HG03521 (cell line): Measurements from ENCODE around the gene ASTN2.
A peak's percentile ranks its signal among the peaks of the same experiment; 100 is the strongest.

Experiments
- ATAC-seq: cut with Tn5 transposase; IDR thresholded peaks from one replicate; pipeline ENCODE4 v1.9.1; 2021; ENCODE audit warnings: mild to moderate bottlenecking, moderate library complexity; ENCODE audit not compliant: unreplicated experiment

ASTN2 gene

GRCh38 chr9:116501871-116502270, 913.0 kb downstream of the ASTN2 start:
- no peak for ATAC-seq

GRCh38 chr9:116499986-116500871, 914.6 kb downstream of the ASTN2 start:
- no peak for ATAC-seq

GRCh38 chr9:116499434-116499833, 915.4 kb downstream of the ASTN2 start:
- no peak for ATAC-seq

- ATAC-seq: no peak
Observed at GRCh38 chr9:116497095-116497890, 917.6 kb downstream of the ASTN2 start.

GRCh38 chr9:116496167-116496566, 918.7 kb downstream of the ASTN2 start:
- no peak for ATAC-seq

GRCh38 chr9:116495725-116496124, 919.1 kb downstream of the ASTN2 start:
- no peak for ATAC-seq

GRCh38 chr9:116494815-116495634, 919.8 kb downstream of the ASTN2 start:
- ATAC-seq: peak; percentile 54

GRCh38 chr9:116493183-116493860, 921.5 kb downstream of the ASTN2 start:
- ATAC-seq: no peak

GRCh38 chr9:116491659-116492058, 923.2 kb downstream of the ASTN2 start:
- no peak for ATAC-seq

- ATAC-seq: no peak
Observed at GRCh38 chr9:116491219-116491618, 923.6 kb downstream of the ASTN2 start.

- no peak for ATAC-seq
Observed at GRCh38 chr9:116490321-116490720, 924.5 kb downstream of the ASTN2 start.

GRCh38 chr9:116488373-116488772, 926.5 kb downstream of the ASTN2 start:
- no peak for ATAC-seq

GRCh38 chr9:116484492-116485061, 930.3 kb downstream of the ASTN2 start:
- ATAC-seq: no peak

- ATAC-seq: no peak
Observed at GRCh38 chr9:116483622-116484491, 931.0 kb downstream of the ASTN2 start.

GRCh38 chr9:116482740-116483139, 932.1 kb downstream of the ASTN2 start:
- ATAC-seq: no peak

- no peak for ATAC-seq
Observed at GRCh38 chr9:116480700-116481099, 934.2 kb downstream of the ASTN2 start.

GRCh38 chr9:116479967-116480366, 934.9 kb downstream of the ASTN2 start:
- ATAC-seq: no peak

- no peak for ATAC-seq
Observed at GRCh38 chr9:116479056-116479544, 935.8 kb downstream of the ASTN2 start.

- ATAC-seq: no peak
Observed at GRCh38 chr9:116477584-116478141, 937.2 kb downstream of the ASTN2 start.
